Measurements from ENCODE around the gene TTLL1. TPM values are rescaled to one million over a fixed set of nuclear protein-coding genes. Genes with fewer than 3 reads are reported as not detected.

TTLL1 gene
- total and polyA plus RNA-seq, 2 donors from 2014 or later, result 8.4 to 11.5 TPM

- intact Hi-C loops (cut with DNase I), result no loop called here
- no peaks in the 10 kb centered on the region for H3K36me3 ChIP-seq (ENCODE audit: control insufficient read depth in 2 of 3, insufficient read depth in 3 of 3, low read length in 3 of 3)
- TF ChIP-seq CTCF (IDR thresholded peaks at IDR 0.05; ENCODE audit: borderline replicate concordance, extremely low read depth, insufficient read depth), result no peak
- no peaks in the 10 kb centered on the region for H3K4me1 ChIP-seq (ENCODE audit: control insufficient read depth in 2 of 3, insufficient read depth in 2 of 3, low read depth in 1 of 3, low read length in 3 of 3)
- no peak overlapping the region for H3K27ac ChIP-seq (ENCODE audit: low read depth in 2 of 2, low read length in 2 of 2)
- no peak overlapping the region for H3K9ac ChIP-seq (ENCODE audit: low read length in 3 of 3)
- H3K4me3 ChIP-seq (ENCODE audit: low read length in 3 of 3), result no peak overlapping the region
- no peak for FAIRE-seq
- H3K9me3 ChIP-seq (ENCODE audit: control insufficient read depth in 2 of 3, insufficient read depth in 1 of 3, low read length in 3 of 3), result no peaks in the 10 kb centered on the region
- peak in 2 of 5 donors; percentile 31 to 51 for DNase-seq
- no peaks in the 10 kb centered on the region for H3K27me3 ChIP-seq (ENCODE audit: control insufficient read depth, insufficient read depth, low read length)
Observed at GRCh38 chr22:43080616-43081015, 8.6 kb downstream of the TTLL1 start.

GRCh38 chr22:43079742-43080141 lies 9.4 kb downstream of the TTLL1 start:
- TF ChIP-seq CTCF (IDR thresholded peaks at IDR 0.05; ENCODE audit: borderline replicate concordance, extremely low read depth, insufficient read depth), result no peak
- no peaks in the 10 kb centered on the region for H3K27me3 ChIP-seq (ENCODE audit: control insufficient read depth, insufficient read depth, low read length)
- peaks cover 0 to 3% (median 0%) of the 10 kb centered on the region in 3 donors for H3K36me3 ChIP-seq (ENCODE audit: control insufficient read depth in 2 of 3, insufficient read depth in 3 of 3, low read length in 3 of 3)
- intact Hi-C loops (cut with DNase I), result no loop called here
- H3K9ac ChIP-seq (ENCODE audit: low read length in 3 of 3), result no peak overlapping the region
- H3K9me3 ChIP-seq (ENCODE audit: control insufficient read depth in 2 of 3, insufficient read depth in 1 of 3, low read length in 3 of 3), result no peaks in the 10 kb centered on the region
- FAIRE-seq (no peak), DNase-seq (no peak)
- no peak overlapping the region for H3K4me3 ChIP-seq (ENCODE audit: low read length in 3 of 3)
- H3K4me1 ChIP-seq (ENCODE audit: control insufficient read depth in 2 of 3, insufficient read depth in 2 of 3, low read depth in 1 of 3, low read length in 3 of 3), result no peaks in the 10 kb centered on the region
- H3K27ac ChIP-seq (ENCODE audit: low read depth in 2 of 2, low read length in 2 of 2), result no peak overlapping the region

GRCh38 chr22:43078522-43078921 lies 10.7 kb downstream of the TTLL1 start:
- FAIRE-seq (no peak), DNase-seq (no peak)
- H3K4me1 ChIP-seq (ENCODE audit: control insufficient read depth in 2 of 3, insufficient read depth in 2 of 3, low read depth in 1 of 3, low read length in 3 of 3), result no peaks in the 10 kb centered on the region
- H3K4me3 ChIP-seq (ENCODE audit: low read length in 3 of 3), result no peak overlapping the region
- H3K27ac ChIP-seq (ENCODE audit: low read depth in 2 of 2, low read length in 2 of 2), result no peak overlapping the region
- H3K36me3 ChIP-seq (ENCODE audit: control insufficient read depth in 2 of 3, insufficient read depth in 3 of 3, low read length in 3 of 3), result peaks cover 0 to 3% (median 0%) of the 10 kb centered on the region in 3 donors
- H3K9ac ChIP-seq (ENCODE audit: low read length in 3 of 3), result no peak overlapping the region
- no peak for TF ChIP-seq CTCF (IDR thresholded peaks at IDR 0.05; ENCODE audit: borderline replicate concordance, extremely low read depth, insufficient read depth)
- no peaks in the 10 kb centered on the region for H3K9me3 ChIP-seq (ENCODE audit: control insufficient read depth in 2 of 3, insufficient read depth in 1 of 3, low read length in 3 of 3)
- intact Hi-C loops (cut with DNase I), result no loop called here
- no peaks in the 10 kb centered on the region for H3K27me3 ChIP-seq (ENCODE audit: control insufficient read depth, insufficient read depth, low read length)
